Measurements from ENCODE around the gene PITPNC1. TPM values are rescaled to one million over a fixed set of nuclear protein-coding genes. Genes with fewer than 3 reads are reported as not detected.

PITPNC1 gene
- total RNA-seq, 2 donors from 2014 or later = 26.2 to 33.7 TPM

DNA sequence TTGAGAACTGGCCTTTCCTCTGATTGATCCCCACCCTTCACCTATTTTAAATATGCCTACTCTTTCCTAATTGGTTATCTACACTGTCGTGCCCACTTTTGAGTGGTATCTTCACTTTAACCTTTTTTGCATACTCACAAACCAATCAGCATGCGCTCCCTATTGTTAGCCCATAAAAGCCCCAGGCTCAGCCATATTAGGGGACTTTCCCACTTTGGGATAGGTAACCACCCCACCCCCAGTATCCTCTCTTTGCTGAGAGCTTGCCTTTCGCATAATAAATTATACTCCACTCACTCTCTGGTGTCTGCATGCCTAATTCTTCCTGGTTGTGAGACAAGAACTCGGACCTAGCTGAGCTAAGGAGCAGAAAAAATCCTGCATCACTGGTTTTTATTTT is 281.2 kb downstream of the PITPNC1 start:
- ATAC-seq = no peak
- DNase-seq = no peak
- intact Hi-C loops (cut with DNase I) = no loop called here

DNA sequence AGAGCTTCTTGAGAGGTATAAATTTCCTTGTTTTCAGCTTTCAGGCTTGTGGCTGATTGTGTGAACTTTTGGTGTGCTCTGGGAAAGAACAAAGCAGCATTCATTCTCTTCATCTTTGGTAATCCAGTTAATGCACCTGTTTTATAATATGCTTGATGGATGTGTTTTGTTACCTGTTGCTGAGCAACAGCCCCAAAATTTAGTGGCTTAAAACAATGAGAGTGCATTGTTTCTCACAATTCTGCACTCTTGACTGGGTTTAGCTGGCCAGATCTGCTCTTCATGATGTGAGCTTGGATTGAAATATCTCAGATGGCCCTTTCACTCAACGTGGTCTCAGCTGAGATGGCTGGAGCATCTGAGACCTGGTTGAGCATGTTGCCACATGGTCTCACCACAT is 281.9 kb downstream of the PITPNC1 start:
- no peak for ATAC-seq
- no peak for DNase-seq
- intact Hi-C loops (cut with DNase I) = no loop called here

DNA sequence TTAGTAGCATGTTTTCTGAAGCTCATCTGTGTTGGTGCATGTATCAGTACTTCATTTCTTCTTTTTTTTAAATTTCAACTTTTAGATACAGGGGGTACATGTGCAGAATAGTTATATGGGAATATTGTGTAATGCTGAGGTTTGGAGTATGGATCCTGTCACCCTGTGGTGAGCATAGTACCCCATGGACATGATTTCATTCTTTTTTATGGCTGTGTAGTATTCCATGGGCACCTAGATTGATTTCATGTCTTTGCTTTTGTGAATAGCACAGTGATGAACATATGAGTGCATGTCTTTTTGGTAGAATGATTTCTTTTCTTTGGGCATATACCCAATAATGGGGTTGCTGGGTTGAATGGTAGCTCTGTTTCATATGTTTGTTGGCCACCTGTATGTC is 285.6 kb downstream of the PITPNC1 start:
- ATAC-seq (no peak), DNase-seq (no peak)
- intact Hi-C loops (cut with DNase I) = no loop called here

DNA sequence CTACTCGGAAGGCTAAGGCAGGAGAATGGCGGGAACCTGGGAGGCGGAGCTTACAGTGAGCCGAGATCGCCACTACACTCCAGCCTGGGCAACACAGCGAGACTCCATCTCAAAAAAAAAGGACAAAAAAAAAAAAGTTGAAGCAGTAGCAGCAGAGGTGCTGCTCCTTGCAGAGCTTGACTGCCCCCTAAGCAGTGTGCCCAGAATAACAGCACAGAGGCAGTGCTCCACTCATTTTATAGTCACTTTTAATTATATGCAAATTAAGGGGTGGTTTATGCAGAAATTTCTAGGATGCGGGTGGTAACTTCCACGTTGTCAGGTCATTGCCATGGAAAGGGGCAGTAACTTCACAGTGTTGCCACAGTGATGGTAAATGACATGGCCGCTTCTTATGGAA is 286.4 kb downstream of the PITPNC1 start:
- no peak for ATAC-seq
- intact Hi-C loops (cut with DNase I) = no loop called here
- DNase-seq = no peak

DNA sequence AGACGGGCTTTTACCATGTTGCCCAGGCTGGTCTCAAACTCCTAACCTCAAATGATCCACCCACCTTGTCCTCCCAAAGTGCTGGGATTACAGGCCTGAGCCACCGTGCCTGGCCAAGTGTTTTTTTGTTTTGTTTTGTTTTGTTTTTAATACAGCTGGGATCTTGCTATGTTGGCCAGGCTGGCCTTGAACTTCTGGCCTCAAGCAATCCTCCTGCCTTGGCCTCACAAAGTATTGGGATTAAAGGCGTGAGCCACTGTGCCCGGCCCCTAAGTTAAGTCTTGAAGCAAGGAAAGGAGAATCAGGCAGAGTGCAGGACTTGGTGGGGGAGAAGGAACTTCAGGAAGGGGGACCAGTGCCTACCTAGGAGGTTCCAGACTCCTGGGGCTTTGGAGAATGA is 288.9 kb downstream of the PITPNC1 start:
- intact Hi-C loops (cut with DNase I) = no loop called here
- ATAC-seq (no peak), DNase-seq (no peak)

DNA sequence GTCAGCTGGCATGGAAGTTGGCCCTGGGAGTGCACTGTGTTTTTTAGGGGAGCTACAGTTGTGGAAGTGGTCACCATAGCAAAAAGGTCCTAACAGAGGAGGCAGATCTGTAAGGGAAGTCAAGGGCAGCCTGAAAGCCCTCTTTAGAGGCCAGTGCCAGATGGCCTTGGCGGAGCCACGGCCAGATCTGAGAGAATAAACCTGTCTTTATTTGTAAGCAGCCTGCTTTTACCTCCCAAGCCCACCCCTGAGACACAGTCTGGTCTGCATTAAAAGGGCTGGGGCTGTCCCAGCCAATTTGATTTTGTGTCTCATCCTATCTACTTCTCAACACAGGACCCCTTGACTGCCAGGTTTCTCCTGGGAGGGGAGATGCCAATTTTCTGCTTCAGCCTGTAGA is 289.6 kb downstream of the PITPNC1 start:
- intact Hi-C loops (cut with DNase I) = no loop called here
- ATAC-seq = no peak
- no peak for DNase-seq

DNA sequence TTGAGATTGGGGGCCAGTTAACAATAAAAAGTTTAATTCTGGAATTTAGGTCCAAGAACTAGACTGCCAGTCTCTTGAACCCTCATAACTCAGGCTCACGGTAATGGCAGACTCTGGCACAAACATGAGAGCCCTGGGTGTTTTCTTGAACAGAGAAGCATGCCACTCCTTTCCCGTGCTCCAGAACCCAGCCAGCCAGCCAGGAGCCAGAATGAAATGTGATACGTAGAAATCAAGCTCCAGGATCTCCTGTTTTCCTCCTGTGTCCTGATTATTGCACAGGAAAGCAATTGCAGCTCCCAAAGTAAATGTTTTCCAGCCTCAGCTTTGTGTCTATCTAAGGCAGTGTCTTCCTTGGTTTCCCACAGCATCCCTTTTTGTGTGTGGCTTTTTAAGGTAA is 294.4 kb downstream of the PITPNC1 start:
- intact Hi-C loops (cut with DNase I) = loop anchor here in 1 of 2 donors (10.0 kb wide), 1 partner anchor 97 kb away; no protein-coding TSS in a partner anchor
- DNase-seq (peak; percentile 49), ATAC-seq (no peak)

DNA sequence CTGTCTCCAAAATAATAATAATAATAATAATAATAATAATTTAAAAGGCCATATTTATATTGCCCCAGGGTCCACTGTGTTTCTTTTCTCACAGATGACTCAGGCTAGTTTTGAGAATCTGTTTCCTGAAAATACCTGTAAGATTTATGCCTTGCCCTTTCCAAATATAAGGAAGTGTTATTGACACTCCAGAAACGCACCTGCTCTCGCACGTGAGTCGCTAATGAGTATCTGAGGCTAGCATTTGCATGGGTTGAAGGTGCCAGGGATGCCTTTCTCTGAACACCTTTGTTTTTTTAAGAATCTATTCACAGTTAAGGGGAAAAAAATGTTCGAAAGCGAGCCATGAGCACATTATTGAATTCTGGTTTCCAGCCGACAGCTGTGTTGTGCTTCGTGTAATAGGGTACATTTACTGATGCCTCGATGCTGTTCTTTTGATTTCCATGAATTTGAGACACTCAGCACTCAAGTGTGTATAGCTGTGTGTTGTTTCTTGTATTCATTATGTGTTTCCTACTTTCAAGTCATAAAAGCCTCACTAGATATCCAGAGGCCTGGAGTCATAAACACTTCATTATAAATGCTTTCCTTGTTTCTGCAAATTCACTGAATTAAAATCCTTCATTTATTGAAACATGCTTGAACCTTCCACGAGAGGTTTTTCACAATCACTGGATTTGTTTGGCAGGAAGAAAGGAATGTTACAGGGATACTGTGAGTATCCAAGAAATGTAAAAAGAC is 295.7 kb downstream of the PITPNC1 start:
- DNase-seq = no peak
- intact Hi-C loops (cut with DNase I) = loop anchor here in 1 of 2 donors (10.0 kb wide), 1 partner anchor 98 kb away; no protein-coding TSS in a partner anchor
- no peak for ATAC-seq

DNA sequence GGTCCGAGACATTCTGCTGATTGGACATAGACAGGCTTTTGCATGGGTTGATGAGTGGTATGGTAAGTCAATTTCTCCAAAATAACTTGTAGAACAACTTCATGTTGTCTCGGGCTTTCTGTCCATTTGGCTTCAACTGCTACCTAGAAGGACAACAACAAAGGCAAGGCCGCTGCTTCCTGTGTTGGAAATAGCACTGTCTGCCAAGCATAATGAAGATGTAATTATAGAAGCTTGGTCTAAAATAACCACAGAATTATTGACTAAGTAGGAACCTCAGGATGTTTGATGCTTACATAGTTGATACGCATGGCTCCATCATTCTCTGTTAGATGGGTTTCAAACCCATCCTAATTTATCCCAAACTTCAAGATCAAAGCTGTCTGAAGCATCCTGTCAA is 298.4 kb downstream of the PITPNC1 start:
- DNase-seq (no peak), ATAC-seq (no peak)
- intact Hi-C loops (cut with DNase I) = loop anchor here in 1 of 2 donors (10.0 kb wide), 1 partner anchor 101 kb away; no protein-coding TSS in a partner anchor

DNA sequence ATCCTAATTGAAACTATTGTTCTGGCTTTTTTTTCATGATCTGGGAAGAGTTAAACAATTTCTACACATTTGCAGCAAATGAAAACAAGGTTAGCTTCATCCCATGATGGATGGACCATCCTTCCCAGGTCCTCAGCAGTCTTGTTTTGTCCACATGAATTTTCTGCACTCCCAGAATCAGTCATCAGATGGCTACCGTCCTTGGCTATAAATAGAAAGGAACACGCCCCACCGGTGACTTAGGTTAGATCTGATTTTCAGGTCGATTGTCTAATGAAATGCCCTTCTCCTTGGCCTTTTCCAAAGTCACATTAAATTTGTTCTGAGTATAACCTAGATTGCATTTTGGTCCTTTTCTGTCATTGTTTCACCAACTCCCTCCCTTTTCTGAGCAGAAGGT is 299.2 kb downstream of the PITPNC1 start:
- DNase-seq = no peak
- intact Hi-C loops (cut with DNase I) = loop anchor here in 1 of 2 donors (10.0 kb wide), 1 partner anchor 102 kb away; no protein-coding TSS in a partner anchor
- ATAC-seq = no peak

DNA sequence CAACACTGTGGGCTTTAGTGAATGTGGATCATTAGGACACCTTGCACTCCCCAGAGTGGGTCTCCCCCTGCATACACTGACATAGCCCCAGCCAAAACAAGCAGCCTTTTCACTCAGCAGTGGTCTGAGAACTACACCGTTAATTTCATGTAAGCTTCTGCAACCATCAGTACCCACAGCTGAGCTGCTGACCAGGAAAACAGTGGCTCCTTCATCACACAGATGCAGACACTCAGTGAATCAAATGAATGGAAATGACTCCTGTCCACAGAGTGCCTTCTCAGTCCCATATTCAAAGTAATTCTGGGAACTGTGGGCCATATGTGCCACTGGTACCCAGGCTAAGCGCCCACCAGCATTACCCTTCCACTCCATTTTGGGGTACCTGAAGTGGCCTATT is 301.3 kb downstream of the PITPNC1 start:
- no peak for ATAC-seq
- DNase-seq = no peak
- intact Hi-C loops (cut with DNase I) = loop anchor here in 1 of 2 donors (10.0 kb wide), 1 partner anchor 104 kb away; no protein-coding TSS in a partner anchor

DNA sequence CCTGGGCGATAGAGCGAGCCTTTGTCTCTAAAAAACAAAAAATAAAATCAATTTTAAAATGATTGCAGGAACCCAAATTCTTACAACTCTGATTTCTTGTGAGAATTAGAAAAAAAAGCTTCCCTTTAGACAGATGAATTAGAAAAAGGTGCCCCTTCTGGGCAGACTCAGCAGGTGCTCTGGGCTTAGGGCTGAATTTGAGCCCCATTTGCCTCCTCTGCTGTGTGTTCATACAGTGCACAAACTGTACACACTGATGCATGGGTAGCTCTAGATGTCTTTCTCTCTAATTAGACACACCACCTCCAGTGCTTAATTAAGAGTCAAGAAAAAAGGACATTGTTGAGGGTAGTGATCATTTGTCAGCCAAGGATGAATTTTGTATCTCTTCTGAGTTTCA is 302.1 kb downstream of the PITPNC1 start:
- no peak for DNase-seq
- ATAC-seq = no peak
- intact Hi-C loops (cut with DNase I) = loop anchor here in 1 of 2 donors (10.0 kb wide), 1 partner anchor 104 kb away; no protein-coding TSS in a partner anchor

DNA sequence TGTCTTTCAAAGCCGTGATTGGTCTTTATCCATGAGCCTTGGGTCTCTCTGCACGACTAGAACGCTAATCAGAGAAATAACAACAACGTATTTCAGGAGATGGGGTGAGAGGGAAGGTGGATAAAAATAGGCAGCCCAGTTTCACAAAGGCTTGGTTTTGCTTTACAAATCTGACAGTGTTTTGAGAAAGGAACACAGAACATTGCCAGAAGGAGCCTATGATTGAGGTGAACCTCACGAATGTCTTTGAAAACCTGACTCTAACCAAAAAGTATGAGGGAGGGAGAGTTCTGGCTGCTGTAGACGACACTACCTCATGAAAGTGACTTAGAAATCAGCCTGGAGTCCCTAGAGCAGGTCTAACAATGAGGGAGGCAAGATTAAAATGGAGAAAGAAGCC is 302.6 kb downstream of the PITPNC1 start:
- intact Hi-C loops (cut with DNase I) = loop anchor here (5.0 to 10.0 kb wide), 3 partner anchors 45 to 302 kb away; partner anchors contain the start of gene PITPNC1 (in 1 of the 2)
- DNase-seq (no peak), ATAC-seq (no peak)

DNA sequence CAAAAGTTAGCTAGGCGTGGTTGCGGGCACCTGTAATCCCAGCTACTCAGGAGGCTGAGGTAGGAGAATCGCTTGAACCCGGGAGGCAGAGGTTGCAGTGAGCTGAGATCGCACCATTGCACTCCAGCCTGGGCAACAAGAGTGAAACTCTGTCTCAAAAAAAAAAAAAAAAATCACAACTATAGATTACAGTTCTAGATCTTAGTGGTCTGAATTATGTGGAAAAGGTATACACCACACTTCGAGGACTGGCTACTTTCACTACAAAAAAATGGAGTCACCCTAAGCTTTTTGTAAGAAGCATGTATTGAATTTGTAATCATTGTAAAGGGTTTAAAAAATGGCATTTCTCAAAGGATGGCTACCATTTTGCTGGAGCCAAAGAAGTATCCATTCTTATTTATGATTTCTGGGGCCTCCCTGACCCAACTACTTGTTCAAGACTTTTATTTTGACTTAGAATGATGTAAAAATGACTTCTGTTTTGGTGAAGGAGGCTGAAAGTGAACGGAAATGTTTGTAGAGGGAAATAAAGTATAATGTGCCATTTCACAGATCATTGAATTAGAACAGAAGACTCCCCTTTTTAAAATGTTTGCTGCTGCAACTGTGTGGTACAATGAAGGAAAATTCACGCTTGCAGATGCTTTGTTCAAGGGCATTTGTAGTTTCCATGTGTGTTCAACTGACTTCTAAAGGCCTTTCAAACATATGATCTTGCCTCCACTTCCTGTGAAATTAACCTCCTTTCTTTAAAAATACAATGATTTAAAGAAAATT is 303.6 kb downstream of the PITPNC1 start:
- intact Hi-C loops (cut with DNase I) = loop anchor here (5.0 to 10.0 kb wide), 2 partner anchors 46 to 303 kb away; partner anchors contain the start of gene PITPNC1 (in 1 of the 2)
- DNase-seq = no peak
- ATAC-seq = no peak

DNA sequence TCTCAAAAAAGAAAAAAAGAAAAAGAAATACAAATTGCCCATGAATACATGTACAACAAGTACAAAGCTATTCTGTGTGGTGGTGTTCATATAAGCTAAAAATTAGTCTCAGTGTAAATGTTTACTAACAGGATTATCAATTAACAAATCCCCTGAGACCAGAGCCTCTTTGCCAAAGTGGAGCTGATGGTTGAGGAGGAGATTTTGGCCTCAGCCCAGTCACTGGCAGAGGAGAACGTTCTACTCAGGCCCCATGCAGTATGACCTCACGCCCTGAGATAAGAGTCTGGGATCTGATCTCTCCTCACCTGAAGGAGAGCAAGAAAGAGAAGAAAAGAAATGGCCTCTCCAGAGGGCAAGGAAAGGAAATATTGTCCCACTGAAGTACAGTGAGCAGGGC is 305.1 kb downstream of the PITPNC1 start:
- intact Hi-C loops (cut with DNase I) = loop anchor here (5.0 to 10.0 kb wide), 2 partner anchors 47 to 305 kb away; partner anchors contain the start of gene PITPNC1 (in 1 of the 2)
- no peak for ATAC-seq
- no peak for DNase-seq

DNA sequence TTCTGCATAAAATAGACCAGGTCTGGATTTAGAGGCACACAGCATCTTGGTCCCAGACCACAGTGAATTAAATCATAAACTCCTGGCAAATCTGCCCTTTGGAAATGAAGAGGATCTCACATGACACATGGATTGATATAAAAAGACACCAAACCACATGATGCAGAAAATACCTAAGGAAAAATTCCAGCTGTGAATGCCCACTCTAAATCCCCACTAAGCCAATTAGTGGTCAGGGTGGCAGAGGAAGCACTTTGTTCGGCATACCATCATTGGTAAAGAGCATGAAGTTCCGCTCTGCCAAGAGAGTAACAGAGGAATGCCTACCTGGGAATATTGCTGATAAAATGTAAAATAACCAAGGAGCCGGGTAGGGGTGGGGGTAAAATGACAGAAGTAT is 308.3 kb downstream of the PITPNC1 start:
- DNase-seq (no peak), ATAC-seq (no peak)
- intact Hi-C loops (cut with DNase I) = loop anchor here in 1 of 2 donors (10.0 kb wide), 1 partner anchor 51 kb away; no protein-coding TSS in a partner anchor

DNA sequence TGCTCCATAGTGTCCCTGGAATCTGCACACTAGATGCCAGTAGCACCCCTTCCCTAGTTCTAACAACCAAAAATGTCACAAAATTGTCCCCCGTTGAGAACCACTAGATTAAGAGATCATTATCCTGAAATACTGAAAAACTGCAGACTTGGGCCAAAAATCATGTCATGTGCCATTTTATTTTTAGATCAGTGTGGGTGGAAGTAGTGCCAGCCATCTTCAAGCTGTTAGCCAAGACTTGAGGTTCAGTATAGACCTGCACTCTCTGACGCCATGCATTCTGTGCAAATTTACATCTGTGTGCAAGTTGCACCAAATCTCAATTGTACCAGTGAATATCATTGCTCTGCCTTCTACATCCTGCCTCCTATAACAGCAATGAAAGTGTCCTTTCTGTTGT is 309.2 kb downstream of the PITPNC1 start:
- intact Hi-C loops (cut with DNase I) = loop anchor here in 1 of 2 donors (10.0 kb wide), 1 partner anchor 51 kb away; no protein-coding TSS in a partner anchor
- ATAC-seq (no peak), DNase-seq (no peak)

DNA sequence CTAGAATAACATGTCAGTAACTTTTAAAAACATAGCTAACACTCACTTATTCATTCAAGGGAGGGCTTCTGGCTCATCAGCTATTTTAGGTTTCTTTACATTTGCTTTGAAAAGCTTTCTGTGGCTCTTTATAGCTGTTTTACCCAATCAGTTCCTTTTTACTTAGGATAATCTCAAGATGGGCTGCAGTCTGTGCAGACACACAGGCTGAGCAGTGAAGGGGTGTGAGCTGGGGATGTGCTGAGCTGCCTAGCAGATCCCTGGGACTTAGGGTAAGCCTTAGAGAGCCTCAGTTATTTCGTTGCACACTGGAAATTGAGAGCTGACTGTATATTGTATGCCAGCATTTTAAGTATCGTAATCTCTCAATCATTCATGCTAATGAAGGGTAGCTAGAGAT is 310.4 kb downstream of the PITPNC1 start:
- DNase-seq = no peak
- ATAC-seq = no peak
- intact Hi-C loops (cut with DNase I) = loop anchor here in 1 of 2 donors (10.0 kb wide), 1 partner anchor 53 kb away; no protein-coding TSS in a partner anchor

DNA sequence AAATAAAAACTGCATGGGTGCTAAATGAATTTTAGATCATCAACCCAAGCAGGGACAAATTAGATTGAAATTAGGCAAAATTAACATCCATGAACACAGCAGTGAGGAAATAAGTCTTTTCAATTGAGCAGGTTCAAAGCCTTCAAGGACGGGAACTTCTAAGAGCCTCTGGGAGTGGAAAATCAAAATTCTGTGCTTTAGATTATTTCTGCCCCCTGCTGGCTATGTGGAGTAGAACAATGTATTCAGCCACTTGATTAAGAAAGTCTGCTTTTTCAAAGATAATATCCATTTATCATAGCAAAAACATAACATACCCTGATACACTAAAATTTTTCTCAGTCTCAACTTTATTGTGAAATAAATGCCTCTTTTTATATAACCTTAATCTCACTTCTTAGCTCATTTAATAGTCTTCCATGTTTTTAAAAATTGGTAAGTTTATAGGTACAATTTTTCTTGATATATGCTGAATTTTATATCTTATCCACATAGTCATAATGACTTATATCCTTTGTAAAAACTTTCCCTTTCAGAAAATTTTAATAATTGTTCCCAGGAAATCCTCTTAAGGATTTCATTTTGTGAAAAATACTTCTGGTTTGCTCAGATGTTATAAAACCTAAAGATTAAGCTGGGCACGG is 312.6 kb downstream of the PITPNC1 start:
- DNase-seq = peak; percentile 34
- intact Hi-C loops (cut with DNase I) = loop anchor here in 1 of 2 donors (2.0 to 10.0 kb wide), 3 partner anchors 55 to 313 kb away; partner anchors contain the start of gene PITPNC1

More for the DNA sequence above, 312.6 kb downstream of the PITPNC1 start:
- ATAC-seq = peak; percentile 44 to 49
